Measurements from ENCODE around the gene ALKBH8. TPM values are rescaled to one million over a fixed set of nuclear protein-coding genes. Genes with fewer than 3 reads are reported as not detected.

The ALKBH8 gene
- total RNA-seq, 1 donor from 2014 or later: 11.0 TPM

- Mint-ChIP-seq H3K36me3 (ENCODE audit: low read depth) (no peaks in the 10 kb centered on the region), H3K27me3 (ENCODE audit: low read depth) (peaks cover 25% of the 10 kb centered on the region), H3K27ac (ENCODE audit: unreplicated experiment) (no peak overlapping the region), H3K4me3 (no peak overlapping the region), H3K9me3 (no peaks in the 10 kb centered on the region), H3K4me1 (peaks cover 13% of the 10 kb centered on the region)
- DNase-seq (ENCODE audit: low read depth, low spot score): no peak
- TF ChIP-seq, protein P1, sequence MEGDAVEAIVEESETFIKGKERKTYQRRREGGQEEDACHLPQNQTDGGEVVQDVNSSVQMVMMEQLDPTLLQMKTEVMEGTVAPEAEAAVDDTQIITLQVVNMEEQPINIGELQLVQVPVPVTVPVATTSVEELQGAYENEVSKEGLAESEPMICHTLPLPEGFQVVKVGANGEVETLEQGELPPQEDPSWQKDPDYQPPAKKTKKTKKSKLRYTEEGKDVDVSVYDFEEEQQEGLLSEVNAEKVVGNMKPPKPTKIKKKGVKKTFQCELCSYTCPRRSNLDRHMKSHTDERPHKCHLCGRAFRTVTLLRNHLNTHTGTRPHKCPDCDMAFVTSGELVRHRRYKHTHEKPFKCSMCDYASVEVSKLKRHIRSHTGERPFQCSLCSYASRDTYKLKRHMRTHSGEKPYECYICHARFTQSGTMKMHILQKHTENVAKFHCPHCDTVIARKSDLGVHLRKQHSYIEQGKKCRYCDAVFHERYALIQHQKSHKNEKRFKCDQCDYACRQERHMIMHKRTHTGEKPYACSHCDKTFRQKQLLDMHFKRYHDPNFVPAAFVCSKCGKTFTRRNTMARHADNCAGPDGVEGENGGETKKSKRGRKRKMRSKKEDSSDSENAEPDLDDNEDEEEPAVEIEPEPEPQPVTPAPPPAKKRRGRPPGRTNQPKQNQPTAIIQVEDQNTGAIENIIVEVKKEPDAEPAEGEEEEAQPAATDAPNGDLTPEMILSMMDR (conservative IDR thresholded peaks at IDR 0.05): no peak
These were observed 40.6 kb upstream of the ALKBH8 start for GRCh38 chr11:107606141-107606540.

GRCh38 chr11:107605061-107606006 lies 39.8 kb upstream of the ALKBH8 start:
- Mint-ChIP-seq H3K27ac (ENCODE audit: unreplicated experiment) (no peak overlapping the region), H3K4me1 (peaks cover 13% of the 10 kb centered on the region), H3K27me3 (ENCODE audit: low read depth) (peaks cover 30% of the 10 kb centered on the region), H3K4me3 (no peak overlapping the region), H3K9me3 (no peaks in the 10 kb centered on the region), H3K36me3 (ENCODE audit: low read depth) (no peaks in the 10 kb centered on the region)
- TF ChIP-seq, protein P1 (conservative IDR thresholded peaks at IDR 0.05): no peak
- no peak for DNase-seq (ENCODE audit: low read depth, low spot score)

GRCh38 chr11:107598225-107599139 lies 32.9 kb upstream of the ALKBH8 start:
- no peak for DNase-seq (ENCODE audit: low read depth, low spot score)
- Mint-ChIP-seq H3K4me1 (no peaks in the 10 kb centered on the region), H3K36me3 (ENCODE audit: low read depth) (no peaks in the 10 kb centered on the region)

GRCh38 chr11:107594736-107595135 lies 29.2 kb upstream of the ALKBH8 start:
- H3K36me3 Mint-ChIP-seq (ENCODE audit: low read depth): no peaks in the 10 kb centered on the region
- no peaks in the 10 kb centered on the region for H3K9me3 Mint-ChIP-seq
- DNase-seq (ENCODE audit: low read depth, low spot score): no peak
- no peak overlapping the region for H3K27ac Mint-ChIP-seq (ENCODE audit: unreplicated experiment)
- TF ChIP-seq, protein P1 (conservative IDR thresholded peaks at IDR 0.05): no peak
- peaks cover 94% of the 10 kb centered on the region for H3K27me3 Mint-ChIP-seq (ENCODE audit: low read depth)
- H3K4me3 Mint-ChIP-seq: no peak overlapping the region
- peaks cover 11% of the 10 kb centered on the region for H3K4me1 Mint-ChIP-seq

More at GRCh38 chr11:107598225-107599139, 32.9 kb upstream of the ALKBH8 start:
- no peak overlapping the region for H3K27ac Mint-ChIP-seq (ENCODE audit: unreplicated experiment)
- peaks cover 73% of the 10 kb centered on the region for H3K27me3 Mint-ChIP-seq (ENCODE audit: low read depth)
- TF ChIP-seq, protein P1 (conservative IDR thresholded peaks at IDR 0.05): peak; percentile 50
- H3K4me3 Mint-ChIP-seq: no peak overlapping the region
- H3K9me3 Mint-ChIP-seq: no peaks in the 10 kb centered on the region

- DNase-seq (ENCODE audit: low read depth, low spot score): no peak
- Mint-ChIP-seq H3K4me1 (peaks cover 11% of the 10 kb centered on the region), H3K27me3 (ENCODE audit: low read depth) (peaks cover 99% of the 10 kb centered on the region), H3K36me3 (ENCODE audit: low read depth) (no peaks in the 10 kb centered on the region), H3K9me3 (no peaks in the 10 kb centered on the region), H3K27ac (ENCODE audit: unreplicated experiment) (no peak overlapping the region), H3K4me3 (peak overlapping the region; percentile 4)
- TF ChIP-seq, protein P1 (conservative IDR thresholded peaks at IDR 0.05): no peak
These were observed 28.4 kb upstream of the ALKBH8 start for GRCh38 chr11:107593951-107594350.

Measured in neural crest cell (in vitro differentiated cells).